ENCODE measurements around the gene TUBGCP3. TPM values are rescaled to one million over a fixed set of nuclear protein-coding genes. Genes with fewer than 3 reads are reported as not detected.

Gene TUBGCP3
- total RNA-seq, 1 donor from 2014 or later, result 31.8 TPM

DNA sequence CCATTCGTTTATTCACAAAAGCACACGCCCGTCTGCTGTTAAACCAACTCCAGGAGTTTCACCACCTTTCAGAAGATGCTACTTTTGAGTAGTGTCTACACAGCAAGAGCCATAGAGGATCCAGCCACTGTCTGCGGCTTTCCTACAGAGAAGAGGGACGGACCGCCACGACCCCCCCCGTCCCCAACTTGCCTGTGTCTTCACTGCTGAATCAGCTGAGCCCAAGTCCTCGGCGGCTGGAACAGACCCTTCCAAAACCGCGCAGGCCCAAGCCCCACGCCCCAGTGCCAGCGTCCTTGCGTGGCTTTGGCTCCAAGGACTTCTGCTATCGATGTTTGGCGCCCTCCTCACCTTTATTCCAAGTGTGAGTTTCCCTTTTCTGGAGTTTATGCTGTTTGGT is 146.7 kb downstream of the TUBGCP3 start:
- TF ChIP-seq, protein P1, sequence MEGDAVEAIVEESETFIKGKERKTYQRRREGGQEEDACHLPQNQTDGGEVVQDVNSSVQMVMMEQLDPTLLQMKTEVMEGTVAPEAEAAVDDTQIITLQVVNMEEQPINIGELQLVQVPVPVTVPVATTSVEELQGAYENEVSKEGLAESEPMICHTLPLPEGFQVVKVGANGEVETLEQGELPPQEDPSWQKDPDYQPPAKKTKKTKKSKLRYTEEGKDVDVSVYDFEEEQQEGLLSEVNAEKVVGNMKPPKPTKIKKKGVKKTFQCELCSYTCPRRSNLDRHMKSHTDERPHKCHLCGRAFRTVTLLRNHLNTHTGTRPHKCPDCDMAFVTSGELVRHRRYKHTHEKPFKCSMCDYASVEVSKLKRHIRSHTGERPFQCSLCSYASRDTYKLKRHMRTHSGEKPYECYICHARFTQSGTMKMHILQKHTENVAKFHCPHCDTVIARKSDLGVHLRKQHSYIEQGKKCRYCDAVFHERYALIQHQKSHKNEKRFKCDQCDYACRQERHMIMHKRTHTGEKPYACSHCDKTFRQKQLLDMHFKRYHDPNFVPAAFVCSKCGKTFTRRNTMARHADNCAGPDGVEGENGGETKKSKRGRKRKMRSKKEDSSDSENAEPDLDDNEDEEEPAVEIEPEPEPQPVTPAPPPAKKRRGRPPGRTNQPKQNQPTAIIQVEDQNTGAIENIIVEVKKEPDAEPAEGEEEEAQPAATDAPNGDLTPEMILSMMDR (IDR thresholded peaks at IDR 0.05; ENCODE audit: unreplicated experiment), result no peak
- H3K36me3 Mint-ChIP-seq (ENCODE audit: insufficient read depth), result no peaks in the 10 kb centered on the region
- H3K27me3 Mint-ChIP-seq, result peaks cover 57% of the 10 kb centered on the region
- DNase-seq (ENCODE audit: low spot score, unreplicated experiment), result no peak
- H3K4me1 Mint-ChIP-seq (ENCODE audit: low read depth), result no peaks in the 10 kb centered on the region
- no peak overlapping the region for H3K27ac Mint-ChIP-seq
- H3K4me3 Mint-ChIP-seq (ENCODE audit: low read depth), result no peak overlapping the region
- peaks cover 10% of the 10 kb centered on the region for H3K9me3 Mint-ChIP-seq (ENCODE audit: low read depth)

GRCh38 chr13:112438515-112438914 is 149.4 kb downstream of the TUBGCP3 start:
- no peaks in the 10 kb centered on the region for H3K4me1 Mint-ChIP-seq (ENCODE audit: low read depth)
- peaks cover 10% of the 10 kb centered on the region for H3K9me3 Mint-ChIP-seq (ENCODE audit: low read depth)
- TF ChIP-seq, protein P1 (IDR thresholded peaks at IDR 0.05; ENCODE audit: unreplicated experiment), result no peak
- no peak overlapping the region for H3K27ac Mint-ChIP-seq
- no peak for DNase-seq (ENCODE audit: low spot score, unreplicated experiment)
- H3K36me3 Mint-ChIP-seq (ENCODE audit: insufficient read depth), result no peaks in the 10 kb centered on the region
- H3K27me3 Mint-ChIP-seq, result peaks cover 48% of the 10 kb centered on the region
- H3K4me3 Mint-ChIP-seq (ENCODE audit: low read depth), result no peak overlapping the region

GRCh38 chr13:112438094-112438493 is 149.9 kb downstream of the TUBGCP3 start:
- TF ChIP-seq, protein P1 (IDR thresholded peaks at IDR 0.05; ENCODE audit: unreplicated experiment), result no peak
- DNase-seq (ENCODE audit: low spot score, unreplicated experiment), result no peak
- Mint-ChIP-seq H3K4me3 (ENCODE audit: low read depth) (no peak overlapping the region), H3K9me3 (ENCODE audit: low read depth) (peaks cover 10% of the 10 kb centered on the region), H3K36me3 (ENCODE audit: insufficient read depth) (no peaks in the 10 kb centered on the region), H3K4me1 (ENCODE audit: low read depth) (no peaks in the 10 kb centered on the region), H3K27me3 (peaks cover 44% of the 10 kb centered on the region), H3K27ac (no peak overlapping the region)

DNA sequence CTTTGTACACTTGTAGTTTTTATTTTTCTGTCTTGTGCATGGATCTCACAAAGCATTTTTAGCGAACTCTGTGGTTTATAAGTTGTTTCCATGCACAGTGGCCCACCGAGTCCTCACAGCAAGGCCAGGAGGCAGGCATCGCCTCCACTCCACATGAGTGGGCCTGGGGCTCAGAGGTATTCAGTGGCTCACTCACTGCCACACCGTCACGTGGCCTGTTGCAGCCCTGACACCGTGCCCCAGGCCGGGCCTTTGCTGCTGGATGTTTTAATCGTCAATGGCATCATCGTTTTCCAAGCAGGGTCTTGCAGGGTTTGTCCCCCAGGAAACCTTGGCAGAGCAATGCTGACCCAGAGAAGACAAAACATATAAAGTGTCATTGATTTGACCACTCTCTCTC is 152.0 kb downstream of the TUBGCP3 start:
- DNase-seq (ENCODE audit: low spot score, unreplicated experiment), result no peak
- Mint-ChIP-seq H3K27ac (no peak overlapping the region), H3K4me3 (ENCODE audit: low read depth) (no peak overlapping the region), H3K4me1 (ENCODE audit: low read depth) (no peaks in the 10 kb centered on the region), H3K27me3 (peaks cover 43% of the 10 kb centered on the region), H3K9me3 (ENCODE audit: low read depth) (peaks cover 10% of the 10 kb centered on the region), H3K36me3 (ENCODE audit: insufficient read depth) (no peaks in the 10 kb centered on the region)
- TF ChIP-seq, protein P1 (IDR thresholded peaks at IDR 0.05; ENCODE audit: unreplicated experiment), result no peak

Other genes starting within 250 kb of the TUBGCP3 start
- not detected in 2 replicates for gene SPACA7, start 211.8 kb downstream of the TUBGCP3 start, total RNA-seq
- 100 and 109 TPM in 2 replicates for gene ATP11A, start 101.9 kb upstream of the TUBGCP3 start, total RNA-seq

All from progenitor cell of endocrine pancreas (in vitro differentiated cells).